ENCODE results near the gene UIMC1. TPM values are rescaled to one million over a fixed set of nuclear protein-coding genes. Genes with fewer than 3 reads are reported as not detected.

The UIMC1 gene
- total RNA-seq, 2 donors from 2014 or later: 30.0 to 31.6 TPM

- Histone ChIP-seq H3K9ac (ENCODE audit: low read depth in 2 of 2, low read length in 2 of 2) (no peak overlapping the region), H3K36me3 (peaks cover 9% of the 10 kb centered on the region), H3K27me3 (no peaks in the 10 kb centered on the region), H3K27ac (no peak overlapping the region), H3K4me1 (no peaks in the 10 kb centered on the region), H3K9me3 (no peaks in the 10 kb centered on the region), H3K4me3 (no peak overlapping the region)
- TF ChIP-seq CTCF (IDR thresholded peaks at IDR 0.05): no peak
- DNase-seq: no peak
- intact Hi-C loops (cut with DNase I): no loop called here
These were observed 99.8 kb downstream of the UIMC1 start for GRCh38 chr5:176906796-176907195.

- H3K4me1 ChIP-seq: no peaks in the 10 kb centered on the region
- no peak for TF ChIP-seq CTCF (IDR thresholded peaks at IDR 0.05)
- intact Hi-C loops (cut with DNase I): no loop called here
These were observed 100.5 kb downstream of the UIMC1 start for GRCh38 chr5:176906126-176906525.

GRCh38 chr5:176904276-176904675 is 102.3 kb downstream of the UIMC1 start:
- Histone ChIP-seq H3K4me3 (no peak overlapping the region), H3K36me3 (peaks cover 4% of the 10 kb centered on the region), H3K4me1 (no peaks in the 10 kb centered on the region), H3K27me3 (no peaks in the 10 kb centered on the region), H3K9me3 (no peaks in the 10 kb centered on the region), H3K27ac (no peak overlapping the region), H3K9ac (ENCODE audit: low read depth in 2 of 2, low read length in 2 of 2) (no peak overlapping the region)
- TF ChIP-seq CTCF (IDR thresholded peaks at IDR 0.05): no peak
- intact Hi-C loops (cut with DNase I): no loop called here
- DNase-seq: no peak

More at GRCh38 chr5:176906126-176906525, 100.5 kb downstream of the UIMC1 start:
- Histone ChIP-seq H3K27me3 (no peaks in the 10 kb centered on the region), H3K4me3 (no peak overlapping the region), H3K9ac (ENCODE audit: low read depth in 2 of 2, low read length in 2 of 2) (no peak overlapping the region), H3K27ac (no peak overlapping the region), H3K36me3 (peaks cover 9% of the 10 kb centered on the region), H3K9me3 (no peaks in the 10 kb centered on the region)
- no peak for DNase-seq

GRCh38 chr5:176902911-176903664 is 103.5 kb downstream of the UIMC1 start:
- no peak for TF ChIP-seq CTCF (IDR thresholded peaks at IDR 0.05)
- peaks cover 4% of the 10 kb centered on the region for H3K36me3 ChIP-seq
- DNase-seq: no peak

GRCh38 chr5:176902102-176902814 is 104.3 kb downstream of the UIMC1 start:
- Histone ChIP-seq H3K27ac (no peak overlapping the region), H3K9me3 (no peaks in the 10 kb centered on the region), H3K4me1 (no peaks in the 10 kb centered on the region), H3K36me3 (no peaks in the 10 kb centered on the region), H3K27me3 (no peaks in the 10 kb centered on the region), H3K9ac (ENCODE audit: low read depth in 2 of 2, low read length in 2 of 2) (no peak overlapping the region), H3K4me3 (no peak overlapping the region)
- no peak for DNase-seq
- intact Hi-C loops (cut with DNase I): no loop called here
- no peak for TF ChIP-seq CTCF (IDR thresholded peaks at IDR 0.05)

More at GRCh38 chr5:176902911-176903664, 103.5 kb downstream of the UIMC1 start:
- no peak overlapping the region for H3K4me3 ChIP-seq
- intact Hi-C loops (cut with DNase I): no loop called here
- H3K27ac ChIP-seq: no peak overlapping the region
- H3K27me3 ChIP-seq: no peaks in the 10 kb centered on the region
- no peak overlapping the region for H3K9ac ChIP-seq (ENCODE audit: low read depth in 2 of 2, low read length in 2 of 2)
- H3K9me3 ChIP-seq: no peaks in the 10 kb centered on the region
- no peaks in the 10 kb centered on the region for H3K4me1 ChIP-seq
